GM21360 (cell line): Measurements from ENCODE around the gene TYRO3.

Source experiments
- ATAC-seq: cut with Tn5 transposase; IDR thresholded peaks from one replicate; pipeline ENCODE4 v1.9.1; 2021; ENCODE audit warnings: mild to moderate bottlenecking, moderate library complexity; ENCODE audit not compliant: unreplicated experiment

Gene TYRO3

GRCh38 chr15:41558400-41559238, at the start of gene TYRO3:
Gene TYRO3, plus strand, starts transcription at chr15:41559212. Its CDS starts 46 bp downstream, at chr15:41559258.
- ATAC-seq: no peak

GRCh38 chr15:41510728-41511127, 48.3 kb upstream of the TYRO3 start:
- ATAC-seq: no peak

- ATAC-seq: no peak
Observed at GRCh38 chr15:41511331-41511898, 47.6 kb upstream of the TYRO3 start.

- ATAC-seq: no peak
Observed at GRCh38 chr15:41511899-41512369, 47.1 kb upstream of the TYRO3 start.

- no peak for ATAC-seq
Observed at GRCh38 chr15:41512512-41512939, 46.5 kb upstream of the TYRO3 start.

- no peak for ATAC-seq
Observed at GRCh38 chr15:41512940-41513505, 46.0 kb upstream of the TYRO3 start.

- ATAC-seq: no peak
Observed at GRCh38 chr15:41513506-41514227, 45.3 kb upstream of the TYRO3 start, which contains the start of gene LTK. Gene LTK, minus strand, starts transcription at chr15:41513827. Its CDS starts 118 bp downstream, at chr15:41513709.

- ATAC-seq: no peak
Observed at GRCh38 chr15:41517895-41518449, 41.0 kb upstream of the TYRO3 start.

- ATAC-seq: no peak
Observed at GRCh38 chr15:41520636-41521035, 38.4 kb upstream of the TYRO3 start.

GRCh38 chr15:41521614-41522013, 37.4 kb upstream of the TYRO3 start:
- no peak for ATAC-seq

- no peak for ATAC-seq
Observed at GRCh38 chr15:41523097-41523496, 35.9 kb upstream of the TYRO3 start.

GRCh38 chr15:41530363-41530956, 28.6 kb upstream of the TYRO3 start:
- no peak for ATAC-seq

- no peak for ATAC-seq
Observed at GRCh38 chr15:41535544-41535943, 23.5 kb upstream of the TYRO3 start.

- no peak for ATAC-seq
Observed at GRCh38 chr15:41536866-41537265, 22.1 kb upstream of the TYRO3 start.

- ATAC-seq: no peak
Observed at GRCh38 chr15:41543521-41543870, 15.5 kb upstream of the TYRO3 start.

- ATAC-seq: no peak
Observed at GRCh38 chr15:41544650-41545015, 14.4 kb upstream of the TYRO3 start.

- ATAC-seq: no peak
Observed at GRCh38 chr15:41545218-41545617, 13.8 kb upstream of the TYRO3 start.

GRCh38 chr15:41546851-41547786, 11.9 kb upstream of the TYRO3 start:
- no peak for ATAC-seq

GRCh38 chr15:41550066-41550775, 8.8 kb upstream of the TYRO3 start:
- no peak for ATAC-seq
